HG03432 (cell line): Measurements from ENCODE around the gene ARHGAP40.

ENCODE experiments used
- ATAC-seq: cut with Tn5 transposase; IDR thresholded peaks from one replicate; pipeline ENCODE4 v1.9.1; 2021; ENCODE audit warnings: mild to moderate bottlenecking, moderate library complexity; ENCODE audit not compliant: unreplicated experiment

ARHGAP40 gene

DNA sequence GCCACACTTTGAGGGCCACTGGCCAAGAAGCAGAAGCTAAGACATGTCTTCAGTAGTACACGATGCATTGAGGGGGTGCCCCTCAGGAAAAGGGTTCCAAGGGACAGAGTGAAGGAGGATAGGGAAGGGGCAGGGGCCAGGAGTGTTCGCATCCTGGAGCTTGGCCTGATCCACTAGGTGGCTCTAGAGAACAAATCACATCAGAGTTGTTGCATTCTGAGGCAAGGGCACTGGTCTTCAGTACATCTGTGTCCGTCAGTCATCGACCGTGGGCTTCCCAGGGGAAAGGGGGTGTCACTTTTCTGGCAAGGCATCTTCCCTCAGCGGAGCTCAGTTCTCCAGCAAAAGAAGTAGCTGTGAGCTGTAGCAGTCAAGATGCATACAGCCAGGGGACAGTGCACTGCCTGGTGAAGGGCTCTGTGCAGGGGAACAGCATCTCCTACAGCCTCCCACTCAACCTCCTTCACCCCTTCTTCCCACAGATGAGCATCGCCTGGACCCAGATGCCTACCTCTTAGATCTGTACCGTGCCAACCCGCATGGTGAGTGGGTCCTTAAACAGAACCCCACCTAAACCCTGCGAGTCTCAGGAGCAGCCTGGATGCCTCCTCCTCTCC lies 47.8 kb downstream of the ARHGAP40 start:
- no peak for ATAC-seq

DNA sequence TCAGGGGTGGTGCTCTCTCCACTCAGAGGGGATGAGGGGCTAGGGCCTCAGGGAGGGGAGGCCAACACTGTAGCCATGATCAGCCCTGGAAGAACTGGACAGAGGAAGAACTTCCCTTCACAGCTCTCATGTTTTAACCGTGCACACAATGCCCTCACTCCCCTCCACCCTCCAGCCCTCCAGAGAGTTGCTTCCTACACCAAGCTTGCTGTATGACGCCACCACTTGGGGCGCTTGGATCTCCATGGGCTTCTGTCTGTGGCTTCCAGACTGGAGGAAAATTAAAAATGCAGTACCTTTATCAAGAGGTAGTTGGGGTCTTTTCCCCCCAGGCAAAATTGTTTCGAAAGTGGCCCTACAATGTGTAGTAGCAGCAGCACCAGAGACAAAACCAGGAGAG lies 48.4 kb downstream of the ARHGAP40 start:
- no peak for ATAC-seq

DNA sequence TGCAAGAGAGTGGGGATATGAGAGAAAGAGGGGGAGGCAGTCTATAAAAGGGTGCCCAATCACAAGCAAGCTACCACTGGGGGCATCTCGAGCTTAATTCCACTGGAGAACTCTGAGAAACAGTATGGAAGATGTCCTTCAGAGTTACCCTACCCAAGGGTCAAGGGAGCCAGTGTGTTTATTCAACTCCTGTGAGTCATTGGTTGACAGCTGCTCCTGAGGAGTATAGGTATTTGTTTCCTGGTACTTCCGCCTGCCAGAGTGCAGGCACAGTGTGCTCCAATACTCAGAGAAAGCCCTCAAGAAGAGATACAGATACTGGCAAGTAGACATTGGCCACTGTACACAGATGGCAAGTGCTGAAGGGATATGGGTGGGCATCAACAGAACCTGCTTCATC lies 49.5 kb downstream of the ARHGAP40 start:
- ATAC-seq, result no peak

DNA sequence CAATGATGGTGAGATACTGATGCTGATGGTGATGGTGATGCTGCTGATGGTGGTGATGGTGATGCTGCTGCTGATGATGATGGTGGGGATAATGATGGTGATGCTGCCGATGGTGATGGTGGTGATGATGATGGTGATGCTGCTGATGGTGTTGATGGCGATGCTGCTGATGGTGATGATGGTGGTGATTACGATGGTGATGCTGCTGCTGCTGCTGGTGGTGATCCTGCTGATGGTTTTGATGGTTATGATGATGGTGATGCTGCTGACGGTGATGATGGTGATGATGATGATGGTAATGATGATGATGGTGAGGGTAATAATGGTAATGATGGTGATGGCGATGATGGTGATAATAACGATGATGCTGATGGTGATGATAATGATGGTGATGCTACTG lies 50.0 kb downstream of the ARHGAP40 start:
- ATAC-seq, result no peak

DNA sequence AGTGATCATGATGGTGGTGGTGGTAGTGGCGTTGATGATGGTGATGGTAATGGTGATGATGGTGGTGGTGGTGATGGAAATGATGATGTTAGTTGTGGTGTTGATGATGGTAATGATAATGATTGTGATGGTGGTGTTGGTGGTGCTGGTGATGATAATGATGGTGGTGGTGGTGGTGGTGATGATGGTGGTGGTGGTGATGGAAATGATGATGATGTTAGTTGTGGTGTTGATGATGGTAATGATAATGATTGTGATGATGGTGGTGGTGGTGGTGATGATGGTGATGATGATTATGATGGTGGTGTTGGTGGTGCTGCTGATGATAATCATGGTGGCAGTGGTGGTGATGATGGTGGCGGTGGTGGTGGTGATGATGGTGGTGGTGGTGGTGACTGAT lies 51.4 kb downstream of the ARHGAP40 start:
- no peak for ATAC-seq

DNA sequence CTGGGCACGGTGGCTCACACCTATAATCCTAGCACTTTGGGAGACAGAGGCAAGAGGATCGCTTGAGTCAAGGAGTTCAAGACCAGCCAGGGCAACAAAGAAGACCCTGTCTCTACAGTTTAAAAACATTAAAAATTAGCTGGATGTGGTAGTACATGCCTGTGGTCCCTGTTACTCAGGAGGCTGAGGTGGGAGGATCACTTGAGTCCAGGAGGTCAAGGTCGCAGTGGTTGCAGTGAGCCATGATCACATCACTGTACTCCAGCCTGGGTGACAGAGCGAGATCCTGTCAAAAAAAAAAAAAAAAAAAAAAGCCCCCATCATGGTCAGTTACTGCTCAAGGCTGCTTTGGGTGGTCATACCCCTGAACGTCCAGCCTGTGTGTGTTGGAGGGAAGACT lies 55.8 kb downstream of the ARHGAP40 start:
- ATAC-seq, result no peak

DNA sequence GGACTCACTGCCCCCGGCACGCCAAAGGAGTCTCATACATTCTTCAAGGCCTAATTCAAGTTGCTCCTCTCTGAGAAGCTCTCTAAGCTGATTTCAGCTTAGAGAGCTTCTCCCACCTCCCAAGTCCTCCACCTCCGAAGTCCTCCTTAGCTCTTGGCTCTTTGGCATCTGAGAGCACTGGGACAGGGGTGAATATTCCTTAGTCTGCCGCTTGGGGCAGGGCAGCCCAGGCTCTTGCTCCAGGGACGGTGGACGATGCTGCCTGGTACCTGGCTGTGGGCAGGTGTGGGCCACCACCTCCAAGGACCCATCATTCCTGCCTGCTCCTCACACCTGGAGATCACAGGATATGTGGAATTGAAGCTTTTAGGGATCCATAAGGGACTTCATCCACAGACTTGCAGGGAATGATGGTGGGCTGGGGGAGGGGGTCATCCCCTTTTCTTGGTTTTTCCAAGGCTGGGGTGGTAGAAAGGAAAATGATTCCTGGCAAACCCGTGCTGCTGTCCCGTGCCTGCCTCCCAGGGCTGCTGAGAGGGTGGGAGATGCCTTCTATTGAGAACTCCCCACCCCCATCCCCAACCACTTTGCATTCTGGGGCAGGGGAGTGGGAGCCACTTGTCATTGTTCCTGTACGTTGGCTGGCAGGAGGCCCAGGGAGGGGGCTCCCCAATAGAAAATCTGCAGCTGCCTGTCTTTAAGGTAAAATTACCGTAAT lies 57.4 kb downstream of the ARHGAP40 start:
- ATAC-seq, result no peak

DNA sequence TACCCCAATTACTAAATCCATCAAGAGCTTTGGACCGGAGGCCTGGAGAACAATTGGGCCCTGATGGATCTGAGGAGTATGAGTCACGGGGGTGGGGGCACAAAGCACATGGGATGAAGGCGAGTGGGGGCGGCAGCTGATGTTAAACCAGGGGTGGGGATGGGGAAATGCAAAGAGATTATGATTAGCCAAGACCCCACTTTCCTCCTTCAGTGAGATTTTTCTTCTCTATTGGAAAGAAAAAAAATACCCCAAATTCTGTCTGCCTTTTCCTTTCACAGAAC lies 57.9 kb downstream of the ARHGAP40 start:
- ATAC-seq, result no peak

DNA sequence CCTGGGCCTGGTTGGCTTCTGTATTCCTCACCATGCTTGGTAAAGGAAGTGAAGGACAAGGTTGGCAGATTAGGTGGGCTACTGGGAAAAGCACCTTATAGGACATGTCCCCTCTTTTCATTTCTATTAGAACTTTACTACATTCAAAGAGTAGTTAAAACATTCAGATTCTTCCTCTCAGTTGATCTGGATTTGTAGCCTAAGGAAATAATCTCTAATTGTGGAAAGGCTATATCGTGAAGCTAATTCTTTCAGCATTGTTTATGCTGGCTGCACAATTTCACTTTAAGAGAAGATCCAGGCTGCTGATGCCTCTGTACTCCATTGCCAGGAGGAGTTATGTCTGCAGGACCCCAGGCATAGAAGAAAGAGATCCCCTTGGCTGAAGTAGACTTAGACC lies 58.8 kb downstream of the ARHGAP40 start:
- ATAC-seq, result no peak

DNA sequence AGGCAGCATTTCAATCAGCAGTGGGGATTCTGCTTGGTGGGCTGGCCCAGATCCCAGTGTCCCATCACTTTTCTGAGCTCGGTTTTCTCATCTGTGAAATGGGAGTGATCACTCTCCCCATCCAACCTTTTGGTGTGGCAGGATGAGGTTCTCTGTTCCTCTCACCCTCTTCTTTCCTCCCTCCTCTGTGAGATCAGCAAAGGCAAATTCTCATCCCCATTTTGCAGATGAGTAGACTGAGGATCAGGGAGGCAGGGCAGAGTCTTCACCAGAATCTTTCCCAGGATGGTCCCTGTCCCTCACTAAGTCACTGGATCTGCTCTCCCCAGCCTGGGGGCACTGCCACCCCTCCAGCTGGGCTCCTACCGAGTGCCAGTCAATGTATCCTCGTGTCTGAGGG lies 62.1 kb downstream of the ARHGAP40 start:
- ATAC-seq, result no peak

DNA sequence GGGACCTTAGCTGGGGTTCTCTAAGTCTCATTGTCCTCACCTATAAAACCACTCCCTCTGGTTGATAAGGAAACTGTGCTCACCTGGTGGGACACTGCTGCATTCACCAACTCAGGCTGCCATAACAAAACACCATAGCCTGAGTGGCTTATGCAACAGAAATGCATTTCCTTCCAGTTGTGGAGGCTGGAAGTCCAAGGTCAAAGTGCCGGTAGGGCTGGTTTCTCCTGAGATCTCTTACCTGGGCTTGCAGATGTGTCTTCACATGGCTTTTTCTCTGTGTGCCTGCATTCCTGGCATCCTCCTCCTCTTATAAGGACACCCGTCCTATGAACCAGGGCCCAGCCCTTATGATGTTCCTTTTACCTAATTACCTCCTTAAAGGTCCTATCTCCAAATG lies 62.7 kb downstream of the ARHGAP40 start:
- no peak for ATAC-seq

DNA sequence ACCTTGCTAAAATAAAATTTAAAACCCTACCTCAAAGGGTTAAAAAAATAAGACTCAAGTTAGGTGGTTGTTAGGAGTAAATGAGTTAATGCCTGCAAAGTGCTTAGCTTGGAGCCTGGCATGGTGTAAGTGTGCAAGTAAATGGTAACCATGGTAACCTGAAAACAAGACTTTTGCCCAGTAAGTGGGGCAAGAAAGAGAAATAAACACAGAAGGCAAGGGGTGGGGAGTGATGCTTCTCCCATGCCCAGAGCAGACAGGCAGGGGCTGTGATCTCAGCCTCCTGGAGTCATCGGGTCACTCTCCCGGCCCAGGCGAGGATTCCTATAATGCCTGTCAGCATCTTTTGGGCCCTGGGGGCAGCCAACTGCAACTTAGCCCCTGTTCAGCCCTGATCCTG lies 63.5 kb downstream of the ARHGAP40 start:
- ATAC-seq, result no peak

DNA sequence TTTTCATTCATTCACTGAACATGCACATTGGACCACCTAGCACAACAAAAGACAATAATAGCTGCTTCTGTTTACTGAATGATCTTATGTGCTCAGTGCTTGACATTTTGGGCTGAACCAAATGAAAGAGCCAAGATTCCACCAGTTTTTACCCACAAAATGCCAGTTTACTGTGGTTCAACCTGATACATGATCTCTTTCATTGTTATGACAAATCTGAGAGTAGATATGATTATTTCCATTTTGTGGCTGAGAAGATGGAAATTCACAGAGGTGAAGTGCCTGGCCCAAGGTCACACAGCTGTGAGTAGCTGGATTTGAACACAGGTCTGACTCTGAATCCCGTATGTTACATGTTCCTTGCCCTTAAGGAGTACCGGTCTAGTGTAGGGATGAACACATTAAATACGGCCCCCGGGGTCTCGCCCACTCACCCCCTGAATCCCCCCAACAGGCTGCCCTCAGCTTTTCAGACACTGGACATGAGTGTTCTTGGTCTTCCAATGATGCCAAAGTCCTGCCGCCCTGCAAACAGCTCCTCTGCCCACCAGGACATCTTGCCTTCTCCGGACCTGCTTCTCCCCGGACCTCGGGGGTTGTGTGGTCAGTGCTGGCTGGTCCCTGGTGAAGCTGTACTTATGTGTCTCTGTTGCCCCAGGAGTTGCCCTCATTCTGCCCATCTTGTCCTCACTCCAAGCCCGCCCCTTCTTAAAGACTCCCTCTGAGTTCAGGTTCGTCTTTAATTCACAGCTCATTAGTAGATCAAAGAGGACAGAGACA lies 64.1 kb downstream of the ARHGAP40 start:
- no peak for ATAC-seq

DNA sequence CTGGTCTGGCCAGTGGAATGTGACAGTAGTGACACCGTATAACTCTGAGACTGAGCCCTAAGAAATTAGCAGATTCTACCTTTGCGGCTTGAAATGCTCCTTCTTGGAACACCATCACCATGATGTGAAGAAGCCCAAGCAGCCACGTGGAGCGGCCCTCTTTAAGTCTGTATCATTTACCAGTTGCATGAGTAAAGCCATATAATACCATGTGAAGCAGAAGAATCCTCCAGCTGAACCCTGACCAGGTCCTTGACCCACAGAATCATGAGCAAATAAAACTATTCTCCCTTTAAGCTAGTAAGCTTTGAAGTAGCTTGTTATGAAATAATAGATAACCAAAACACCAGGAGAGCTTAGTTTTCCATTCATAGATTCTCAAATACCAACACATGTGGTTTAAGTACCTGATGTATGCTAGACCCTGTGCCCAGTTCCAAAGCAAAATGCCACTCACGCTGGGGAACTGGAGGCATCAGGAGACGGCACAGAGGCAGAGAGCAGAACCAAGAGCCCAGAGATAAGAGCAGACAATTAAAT lies 65.9 kb downstream of the ARHGAP40 start:
- ATAC-seq, result no peak

DNA sequence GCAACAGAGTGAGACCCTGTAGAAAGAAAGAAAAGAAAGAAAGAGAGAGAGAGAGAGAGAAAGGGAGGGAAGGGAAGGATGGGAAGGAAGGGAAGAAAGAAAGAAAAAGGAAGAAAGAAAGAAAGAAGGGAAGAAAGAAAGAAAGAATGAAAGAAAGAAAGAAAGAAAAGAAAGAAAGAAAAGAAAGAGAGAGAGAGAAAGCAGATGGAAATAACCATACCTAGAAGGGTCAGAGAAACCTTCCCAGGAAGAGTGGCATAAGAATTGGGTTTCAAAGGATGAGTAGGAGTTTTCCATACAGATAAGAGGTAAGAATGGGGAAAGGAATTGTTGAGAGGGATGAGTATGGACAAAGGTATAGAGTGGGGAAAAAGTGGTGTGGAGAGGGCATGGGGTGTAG lies 68.1 kb downstream of the ARHGAP40 start:
- no peak for ATAC-seq

DNA sequence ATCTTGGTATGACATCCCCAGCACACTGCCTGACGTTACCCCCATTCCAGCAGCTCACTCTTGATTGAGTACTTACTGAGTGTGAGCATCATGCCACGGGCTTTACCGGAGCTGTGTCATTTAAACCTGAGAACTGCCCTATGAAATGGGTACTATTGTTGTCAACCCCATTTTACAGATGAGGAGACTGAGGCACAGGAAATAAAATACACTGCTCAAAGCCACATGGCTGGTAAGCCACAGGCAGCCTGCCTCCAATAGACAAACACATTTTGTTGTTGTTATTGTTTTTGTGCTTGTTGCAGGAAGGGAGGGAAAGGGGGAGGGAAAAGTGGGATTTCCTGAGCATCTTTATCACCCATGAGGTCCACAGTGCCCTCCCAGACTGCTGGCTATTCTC lies 69.2 kb downstream of the ARHGAP40 start:
- no peak for ATAC-seq

DNA sequence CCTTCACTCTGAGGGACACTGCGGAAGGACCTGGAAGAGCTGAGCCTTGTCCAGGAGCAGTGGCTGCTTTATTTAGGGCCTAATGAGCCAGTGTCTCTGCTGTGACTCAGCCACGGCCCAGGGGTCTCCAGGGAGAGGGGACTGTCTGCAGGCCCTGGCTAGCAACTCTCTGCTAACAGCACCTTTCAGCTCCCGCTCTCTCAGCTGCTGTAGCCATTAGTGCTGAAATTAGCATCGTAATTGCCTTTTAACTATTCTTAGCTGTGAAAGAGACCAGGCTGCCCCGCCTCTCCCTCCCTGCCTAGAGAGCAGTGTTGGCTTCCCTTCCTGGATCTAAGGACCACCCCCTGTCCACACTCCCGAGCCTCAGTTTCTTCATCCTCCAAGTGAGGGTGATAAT lies 69.6 kb downstream of the ARHGAP40 start:
- ATAC-seq, result no peak

DNA sequence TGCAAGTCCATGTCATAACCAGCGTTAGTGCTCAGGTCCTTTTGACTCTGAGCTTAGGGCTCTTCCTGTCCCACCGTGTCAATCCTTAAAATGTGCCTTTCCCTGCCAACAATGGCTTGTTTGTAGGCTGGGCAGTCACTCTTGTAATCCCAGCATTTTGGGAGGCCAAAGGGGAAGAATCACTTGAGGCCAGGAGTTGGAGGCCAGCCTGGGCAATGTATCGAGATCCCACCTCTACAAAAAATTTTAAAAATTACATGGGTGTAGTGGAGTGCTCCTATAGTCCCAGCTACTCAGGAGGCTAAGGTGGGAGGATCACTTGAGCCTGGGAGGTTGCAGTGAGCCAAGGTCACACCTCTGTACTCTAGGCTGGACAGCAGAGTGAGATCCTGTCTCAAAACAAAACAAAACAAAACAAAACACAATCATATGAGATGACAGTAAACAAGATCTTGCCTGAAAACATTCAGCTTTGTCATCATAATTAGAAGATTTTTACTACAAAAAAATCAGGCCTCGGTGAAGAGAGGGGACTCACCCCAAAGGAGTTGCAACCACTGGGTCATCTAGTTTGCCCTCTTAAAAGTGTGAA lies 70.2 kb downstream of the ARHGAP40 start:
- ATAC-seq, result no peak

DNA sequence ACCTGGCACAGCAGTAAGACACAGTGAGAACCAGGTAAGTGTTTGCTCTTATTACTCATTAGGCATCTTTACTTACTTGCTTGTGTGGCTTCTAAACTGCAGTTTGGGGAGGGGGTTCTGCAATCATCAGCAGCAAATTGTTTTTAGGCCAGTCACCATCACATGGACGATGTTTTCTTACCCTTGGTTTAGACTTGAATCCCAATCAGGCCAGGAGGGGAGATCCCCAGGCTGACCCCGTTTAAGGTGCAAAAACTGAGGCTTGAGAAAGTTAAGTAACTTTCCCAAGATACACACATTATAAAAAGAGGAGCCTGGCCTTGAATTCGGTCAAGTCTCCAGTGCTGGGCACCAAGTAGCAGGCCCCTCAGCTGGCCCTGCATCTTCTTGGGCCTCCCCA lies 70.9 kb downstream of the ARHGAP40 start:
- no peak for ATAC-seq

DNA sequence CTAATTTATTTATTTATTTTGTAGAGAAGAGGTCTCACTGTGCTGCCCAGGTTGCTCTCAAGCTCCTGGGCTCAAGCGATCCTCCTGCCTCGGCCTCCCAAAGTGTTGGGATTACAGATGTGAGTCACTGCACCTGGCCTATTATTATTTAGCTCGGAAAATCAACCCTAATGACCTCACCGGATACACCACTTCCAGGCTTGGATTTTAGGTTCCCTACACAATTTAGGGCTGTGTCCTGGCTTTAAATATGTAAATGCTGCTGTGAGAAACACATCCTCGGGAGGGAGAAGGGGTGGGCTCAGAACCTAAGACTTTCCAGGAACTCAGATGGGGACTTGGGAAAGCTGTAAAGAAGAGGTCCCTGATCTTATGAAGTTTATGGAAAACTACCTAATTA lies 71.7 kb downstream of the ARHGAP40 start:
- ATAC-seq, result no peak

DNA sequence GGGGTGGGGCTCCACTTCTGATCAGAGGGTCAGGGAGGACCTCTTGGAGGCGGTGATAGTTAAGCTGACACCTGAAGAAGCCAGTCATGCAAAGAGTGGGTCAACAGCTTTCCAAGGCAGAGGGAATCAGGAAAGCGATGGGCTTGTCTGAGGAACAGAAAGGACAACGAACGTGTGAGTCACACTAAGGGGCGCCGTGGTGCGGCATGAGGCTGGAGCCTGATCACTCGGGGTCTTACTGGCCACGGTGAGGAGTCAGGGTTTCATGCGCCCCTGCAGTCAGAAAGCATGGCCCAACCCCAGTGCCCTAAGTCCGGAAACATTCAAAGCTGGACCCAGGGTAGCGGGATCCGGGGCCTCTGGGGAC lies 72.1 kb downstream of the ARHGAP40 start:
- peak; percentile 12 for ATAC-seq
